ENCODE results near the gene RPP21.

DNA sequence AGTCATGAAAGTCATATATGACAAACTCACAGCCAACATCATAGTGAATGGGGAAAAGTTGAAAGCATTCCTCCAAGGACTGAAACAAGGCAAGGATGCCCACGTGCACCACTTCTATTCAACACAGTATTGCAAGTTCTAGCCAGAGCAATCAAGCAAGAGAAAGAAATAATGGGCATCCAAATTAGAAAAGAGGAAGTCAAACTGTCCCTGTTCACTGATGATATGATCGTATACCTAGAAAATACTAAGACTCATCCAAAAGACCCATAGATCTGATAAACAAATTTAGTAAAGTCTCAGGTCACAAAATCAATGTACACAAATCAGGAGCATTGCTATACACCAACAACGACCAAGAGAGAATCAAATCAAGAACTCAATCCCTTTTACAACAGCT is 41.2 kb downstream of the RPP21 start:
- TF ChIP-seq, protein P1, sequence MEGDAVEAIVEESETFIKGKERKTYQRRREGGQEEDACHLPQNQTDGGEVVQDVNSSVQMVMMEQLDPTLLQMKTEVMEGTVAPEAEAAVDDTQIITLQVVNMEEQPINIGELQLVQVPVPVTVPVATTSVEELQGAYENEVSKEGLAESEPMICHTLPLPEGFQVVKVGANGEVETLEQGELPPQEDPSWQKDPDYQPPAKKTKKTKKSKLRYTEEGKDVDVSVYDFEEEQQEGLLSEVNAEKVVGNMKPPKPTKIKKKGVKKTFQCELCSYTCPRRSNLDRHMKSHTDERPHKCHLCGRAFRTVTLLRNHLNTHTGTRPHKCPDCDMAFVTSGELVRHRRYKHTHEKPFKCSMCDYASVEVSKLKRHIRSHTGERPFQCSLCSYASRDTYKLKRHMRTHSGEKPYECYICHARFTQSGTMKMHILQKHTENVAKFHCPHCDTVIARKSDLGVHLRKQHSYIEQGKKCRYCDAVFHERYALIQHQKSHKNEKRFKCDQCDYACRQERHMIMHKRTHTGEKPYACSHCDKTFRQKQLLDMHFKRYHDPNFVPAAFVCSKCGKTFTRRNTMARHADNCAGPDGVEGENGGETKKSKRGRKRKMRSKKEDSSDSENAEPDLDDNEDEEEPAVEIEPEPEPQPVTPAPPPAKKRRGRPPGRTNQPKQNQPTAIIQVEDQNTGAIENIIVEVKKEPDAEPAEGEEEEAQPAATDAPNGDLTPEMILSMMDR (IDR thresholded peaks at IDR 0.05): no peak
- TF ChIP-seq POLR2AphosphoS5 (IDR thresholded peaks at IDR 0.05; ENCODE audit: low read depth, low read length): no peak
